T1000 (cell line): ENCODE data around the gene ADAP1.
"Not testable (repeated sequence)": the region's sequence is repeated elsewhere in the genome, so short reads cannot be mapped to it uniquely, and the experiment has no call there.

Experiments
- DNase-seq: peaks from one replicate; lab custom pipeline; 2025; ENCODE audit warnings: mixed read lengths; lab: John Stamatoyannopoulos, UW

Gene ADAP1

GRCh38 chr7:974820-975681 is 20.6 kb upstream of the ADAP1 start, which contains the start of gene COX19:
Gene COX19 (minus strand): TSS chr7:975549. CDS start chr7:975509, 40 bp downstream.
- peak; percentile 83 for DNase-seq

DNA sequence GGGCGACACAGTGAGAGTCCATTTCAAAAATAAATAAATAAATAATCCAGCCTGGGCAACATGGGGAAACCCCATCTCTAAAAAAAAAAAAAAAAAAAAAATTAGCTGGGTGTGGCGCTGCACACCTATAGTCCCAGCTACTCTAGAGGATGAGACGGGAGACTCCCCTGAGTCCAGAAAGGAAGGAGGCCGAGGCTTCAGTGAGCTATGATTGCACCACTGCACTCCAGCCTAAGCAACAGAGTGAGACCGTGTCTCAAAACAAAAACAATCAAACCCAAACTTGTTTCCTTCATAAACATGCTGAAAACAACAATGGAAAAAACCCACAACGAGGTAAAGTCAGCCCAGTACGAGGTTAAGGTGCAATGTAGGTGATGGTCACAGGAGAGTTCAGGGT is 19.7 kb upstream of the ADAP1 start:
- DNase-seq = no peak

GRCh38 chr7:973312-973711 is 18.8 kb upstream of the ADAP1 start:
- no peak for DNase-seq

DNA sequence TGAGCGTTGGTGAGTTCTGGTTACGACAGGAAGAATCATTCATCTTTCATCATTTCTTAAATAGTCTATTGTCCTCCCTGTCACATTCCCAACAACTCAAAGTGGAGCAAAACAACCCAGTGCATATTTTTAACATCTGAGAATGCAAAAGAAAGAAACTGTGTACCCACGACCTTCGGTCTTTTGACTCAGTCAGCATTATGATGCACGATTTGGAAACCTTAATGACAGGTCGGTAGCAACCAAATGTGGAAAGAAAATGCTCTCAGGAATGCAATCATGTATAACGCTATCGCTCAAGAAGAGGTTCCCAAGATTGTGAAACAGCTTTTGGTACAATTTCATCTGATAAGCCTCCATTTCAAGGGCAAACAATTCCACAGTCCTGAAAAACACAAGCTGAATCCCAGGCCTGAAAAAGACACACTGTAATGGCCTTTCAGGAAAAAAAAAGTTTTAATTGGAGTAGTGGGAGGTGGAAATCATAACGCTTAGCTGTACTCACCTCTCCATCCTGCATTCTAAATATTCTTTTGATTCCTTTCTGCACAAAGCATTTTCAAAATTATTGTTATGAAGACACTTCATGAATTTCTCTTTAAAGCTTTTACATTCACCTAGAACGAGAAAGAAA is 18.3 kb upstream of the ADAP1 start:
- DNase-seq = no peak

- DNase-seq = no peak
These were observed 17.6 kb upstream of the ADAP1 start for GRCh38 chr7:972110-972509.

GRCh38 chr7:970744-971143 is 16.3 kb upstream of the ADAP1 start:
- no peak for DNase-seq

GRCh38 chr7:969403-969802 is 14.9 kb upstream of the ADAP1 start:
- DNase-seq = no peak

- DNase-seq = no peak
These were observed 14.0 kb upstream of the ADAP1 start for GRCh38 chr7:968205-969105.

GRCh38 chr7:967361-968082 is 13.0 kb upstream of the ADAP1 start:
- DNase-seq = no peak

DNA sequence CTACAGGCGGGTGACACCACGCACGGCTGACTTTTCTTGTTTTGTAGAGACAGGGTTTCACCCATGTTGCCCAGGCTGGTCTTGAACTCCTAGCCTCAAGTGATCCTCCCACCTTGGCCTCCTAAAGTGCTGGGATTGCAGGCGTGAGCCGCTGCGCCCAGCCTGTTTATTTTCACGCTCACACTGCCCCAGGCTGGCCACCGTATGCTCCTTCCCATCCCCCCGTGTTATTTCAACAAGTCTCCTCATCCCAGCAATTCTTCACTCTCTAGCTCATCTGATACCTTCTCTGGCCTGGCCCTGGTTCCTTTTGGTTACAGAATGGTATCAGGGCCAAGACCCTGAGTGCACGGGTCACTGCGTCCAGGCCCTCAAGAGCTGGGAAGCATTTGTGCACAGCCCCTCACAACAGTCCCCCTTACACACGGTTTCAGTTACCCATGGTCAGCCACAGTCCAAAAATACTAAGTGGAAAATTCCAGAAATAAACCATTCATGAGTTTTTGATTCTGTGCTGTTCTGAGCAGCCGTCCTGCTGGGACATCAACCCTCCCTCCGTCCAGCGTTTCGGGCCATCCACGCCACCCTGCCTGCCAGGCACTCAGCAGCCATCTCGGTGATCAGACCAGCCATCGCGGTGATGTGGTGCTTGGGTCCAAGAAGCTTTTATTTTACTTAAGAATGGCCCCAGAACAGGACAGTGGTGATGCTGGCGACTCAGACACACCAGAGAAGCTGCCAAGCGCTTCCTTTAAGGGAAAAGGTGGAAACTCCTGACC is 12.0 kb upstream of the ADAP1 start:
- no peak for DNase-seq

DNA sequence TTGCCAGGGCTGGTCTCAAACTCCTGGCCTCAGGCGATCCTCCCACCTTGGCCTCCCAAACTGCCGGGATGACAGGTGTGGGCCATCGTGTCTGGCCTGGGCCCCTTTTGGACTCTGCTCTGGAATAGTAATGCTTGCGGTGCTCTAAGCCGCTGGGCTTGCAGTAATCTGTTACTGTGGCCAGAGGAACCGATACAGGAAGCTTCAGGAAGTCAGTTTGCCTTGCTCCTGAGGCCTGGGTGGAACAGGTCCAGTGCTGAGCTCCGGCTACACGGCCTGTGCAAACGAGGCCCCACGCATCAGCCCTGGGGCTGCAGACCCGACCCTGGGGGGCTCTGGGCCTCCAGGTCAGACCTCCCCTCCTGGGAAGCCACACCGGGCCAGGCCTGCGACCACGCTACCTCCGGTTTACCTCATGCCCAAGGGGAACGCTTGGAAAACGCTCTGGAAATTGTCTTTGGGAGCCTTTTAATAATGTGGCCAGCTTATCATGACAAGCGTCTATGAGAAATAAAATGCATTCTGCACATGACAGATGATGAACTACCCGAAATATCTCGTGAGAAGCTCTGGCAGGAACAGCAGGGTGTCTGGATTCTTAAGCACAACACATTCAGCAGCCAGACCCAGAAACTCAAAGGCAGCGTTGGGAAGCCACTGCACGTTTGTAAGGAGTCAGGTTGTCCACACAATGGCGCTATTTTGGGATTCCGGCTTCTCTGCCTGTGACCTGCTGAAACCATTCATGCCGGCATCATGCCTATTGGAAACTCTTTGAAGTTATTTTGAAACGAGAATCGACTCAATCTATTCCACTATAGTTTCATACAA is 10.1 kb upstream of the ADAP1 start:
- no peak for DNase-seq

DNA sequence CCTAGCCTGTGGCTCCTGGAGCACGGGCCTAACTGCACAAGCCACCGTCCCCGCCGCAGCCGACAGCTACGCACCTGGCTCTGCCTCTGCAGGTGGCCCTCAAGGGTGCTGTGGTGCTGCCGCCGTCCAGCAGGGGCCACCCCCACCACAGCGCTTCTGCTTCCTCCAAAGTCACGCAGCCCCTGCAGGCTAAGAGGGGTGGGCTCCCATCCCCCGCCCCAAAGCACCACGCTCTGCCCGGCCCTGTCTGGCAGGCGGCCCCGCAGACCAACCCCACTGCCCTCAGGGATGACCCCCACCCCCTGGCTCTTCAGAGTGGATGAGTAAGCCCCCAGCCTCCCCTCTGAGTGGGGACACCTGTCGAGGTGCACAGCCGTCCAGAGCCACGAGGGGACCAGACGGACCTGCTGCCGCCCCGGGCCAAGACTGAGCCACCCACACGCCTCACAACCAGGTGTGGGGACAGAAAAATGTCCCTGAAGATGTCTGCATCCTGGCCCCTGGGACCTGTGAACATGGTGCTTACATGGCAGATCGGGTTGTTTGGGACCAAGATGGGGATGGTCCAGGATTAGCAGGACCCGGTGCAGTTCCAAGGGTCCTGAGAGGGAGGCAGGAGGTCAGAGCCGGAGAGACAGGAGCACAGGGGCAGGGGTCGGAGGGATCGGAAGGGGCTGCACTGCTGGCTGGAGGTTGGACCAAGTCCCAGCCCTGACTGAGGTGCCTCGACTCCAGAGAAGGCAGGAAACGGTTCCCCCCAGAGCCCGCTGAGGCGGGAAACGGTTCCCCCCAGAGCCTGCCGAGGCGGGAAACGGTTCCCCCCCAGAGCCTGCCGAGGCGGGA is 9.0 kb upstream of the ADAP1 start:
- DNase-seq = no peak

GRCh38 chr7:962401-963081 is 8.1 kb upstream of the ADAP1 start:
- no peak for DNase-seq

DNA sequence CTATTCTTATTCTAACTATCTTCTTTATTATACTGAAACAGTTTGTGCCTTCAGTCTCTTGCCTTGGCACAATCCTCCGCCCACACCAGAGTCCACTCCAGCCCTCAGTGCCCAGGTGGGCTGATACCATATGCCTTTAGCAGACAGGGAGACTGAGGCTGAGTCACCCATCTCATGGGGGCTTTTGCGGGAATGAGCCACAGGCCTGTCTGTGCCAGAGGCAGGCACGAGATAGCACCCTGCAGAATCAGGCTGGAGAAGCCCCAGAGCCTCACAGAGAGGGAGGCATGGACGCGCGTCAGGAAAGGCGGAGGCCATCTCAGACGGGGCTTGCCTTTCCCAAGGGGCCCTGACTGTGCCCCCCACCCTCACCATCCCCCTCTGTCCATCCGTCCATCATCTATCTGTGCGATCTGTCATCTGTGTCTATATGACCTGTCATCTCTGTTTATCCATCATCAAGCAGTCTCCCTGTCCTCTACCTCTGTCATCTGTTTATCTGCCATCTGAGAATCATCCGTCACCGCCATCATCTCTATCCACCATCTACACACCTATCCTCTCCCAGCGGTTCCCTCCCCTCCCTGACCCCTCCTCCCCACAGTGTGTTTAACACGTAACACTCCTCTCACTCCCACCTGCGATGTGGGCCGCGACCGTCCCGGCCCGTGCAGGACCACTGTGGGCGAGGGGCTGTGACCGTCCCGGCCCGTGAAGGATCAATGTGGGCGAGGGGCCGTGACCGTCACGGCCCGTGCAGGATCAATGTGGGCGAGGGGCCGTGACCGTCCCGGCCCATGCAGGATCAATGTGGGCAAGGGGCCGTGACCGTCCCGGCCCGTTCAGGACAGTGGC is 7.3 kb upstream of the ADAP1 start:
- no peak for DNase-seq

- DNase-seq = not testable (repeated sequence)
These were observed 6.5 kb upstream of the ADAP1 start for GRCh38 chr7:960972-961371.

- DNase-seq = no peak
These were observed 5.9 kb upstream of the ADAP1 start for GRCh38 chr7:960269-960871.

DNA sequence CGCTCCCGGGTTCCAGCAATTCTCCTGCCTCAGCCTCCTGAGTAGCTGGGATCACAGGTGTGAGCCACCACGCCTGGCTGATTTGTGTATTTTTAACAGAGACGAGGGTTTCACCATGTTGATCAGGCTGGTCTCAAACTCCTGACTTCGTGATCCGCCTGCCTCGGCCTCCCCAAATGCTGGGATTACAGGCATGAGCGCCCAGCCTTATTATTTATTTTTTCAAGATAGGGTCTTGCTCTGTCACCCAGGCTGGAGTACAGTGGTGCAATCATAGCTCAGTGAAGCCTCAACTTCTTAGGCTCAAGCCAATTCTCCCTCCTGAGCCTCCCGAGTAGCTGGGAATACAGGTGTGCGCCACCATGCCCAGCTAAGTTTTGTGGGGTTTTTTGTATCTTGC is 5.3 kb upstream of the ADAP1 start:
- DNase-seq = not testable (repeated sequence)
